EL (cell line): ENCODE data around the gene IQCE.

ENCODE experiments used
- DNase-seq: peaks from one replicate; pipeline ENCODE4 v3.0.0-alpha.2; 2016

The IQCE gene

GRCh38 chr7:2621061-2621828 lies 62.5 kb downstream of the IQCE start:
- peak; percentile 61 for DNase-seq

- DNase-seq: no peak
These were observed 63.3 kb downstream of the IQCE start for GRCh38 chr7:2621948-2622640.

GRCh38 chr7:2622869-2623697 lies 64.3 kb downstream of the IQCE start:
- no peak for DNase-seq

DNA sequence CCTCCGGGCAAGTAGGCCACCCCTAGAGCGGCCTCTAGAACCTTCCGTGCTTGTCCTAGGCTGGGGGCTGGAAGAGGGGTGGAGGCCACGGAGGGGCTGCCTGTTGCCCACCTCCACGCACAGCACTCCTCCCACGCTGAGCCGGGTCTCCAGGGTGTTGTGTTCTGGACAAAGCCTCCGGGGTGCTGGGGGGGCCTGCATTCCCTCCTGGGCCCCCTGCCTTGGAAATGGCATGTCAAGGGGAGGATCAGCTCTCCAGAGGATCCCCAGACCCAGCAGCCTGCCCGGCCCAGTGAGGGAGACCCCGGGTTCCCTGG lies 64.9 kb downstream of the IQCE start:
- DNase-seq: no peak

DNA sequence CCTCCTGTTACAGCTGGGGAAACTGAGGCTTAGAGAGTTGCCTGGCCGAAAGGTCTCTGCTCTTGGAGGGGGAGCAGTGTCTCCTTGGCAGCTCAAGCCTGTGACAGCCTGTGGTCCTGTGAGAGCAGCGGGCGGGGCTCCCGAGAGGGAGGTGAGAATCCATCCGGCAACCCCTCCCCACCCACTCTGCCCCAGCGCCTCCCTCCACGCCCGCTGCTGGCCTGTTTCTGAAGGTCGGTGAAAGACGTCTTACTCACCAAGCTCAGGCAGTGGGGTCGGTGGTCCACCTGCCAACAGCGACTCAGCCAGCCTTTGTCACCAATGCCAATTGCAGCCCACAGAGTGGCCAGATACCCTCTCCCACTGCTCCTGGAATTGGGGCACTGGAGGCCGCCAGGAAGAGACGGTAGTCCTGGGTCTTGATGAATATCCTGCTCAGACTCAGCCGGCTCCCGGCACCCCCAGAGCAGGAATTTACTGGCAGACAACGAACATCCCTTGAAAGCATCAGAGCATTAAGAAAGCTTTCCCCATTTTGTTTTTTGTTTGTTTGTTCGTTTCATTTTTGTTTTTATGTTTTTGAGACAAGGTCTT lies 65.6 kb downstream of the IQCE start:
- no peak for DNase-seq

GRCh38 chr7:2626498-2627117 lies 67.8 kb downstream of the IQCE start:
- no peak for DNase-seq

DNA sequence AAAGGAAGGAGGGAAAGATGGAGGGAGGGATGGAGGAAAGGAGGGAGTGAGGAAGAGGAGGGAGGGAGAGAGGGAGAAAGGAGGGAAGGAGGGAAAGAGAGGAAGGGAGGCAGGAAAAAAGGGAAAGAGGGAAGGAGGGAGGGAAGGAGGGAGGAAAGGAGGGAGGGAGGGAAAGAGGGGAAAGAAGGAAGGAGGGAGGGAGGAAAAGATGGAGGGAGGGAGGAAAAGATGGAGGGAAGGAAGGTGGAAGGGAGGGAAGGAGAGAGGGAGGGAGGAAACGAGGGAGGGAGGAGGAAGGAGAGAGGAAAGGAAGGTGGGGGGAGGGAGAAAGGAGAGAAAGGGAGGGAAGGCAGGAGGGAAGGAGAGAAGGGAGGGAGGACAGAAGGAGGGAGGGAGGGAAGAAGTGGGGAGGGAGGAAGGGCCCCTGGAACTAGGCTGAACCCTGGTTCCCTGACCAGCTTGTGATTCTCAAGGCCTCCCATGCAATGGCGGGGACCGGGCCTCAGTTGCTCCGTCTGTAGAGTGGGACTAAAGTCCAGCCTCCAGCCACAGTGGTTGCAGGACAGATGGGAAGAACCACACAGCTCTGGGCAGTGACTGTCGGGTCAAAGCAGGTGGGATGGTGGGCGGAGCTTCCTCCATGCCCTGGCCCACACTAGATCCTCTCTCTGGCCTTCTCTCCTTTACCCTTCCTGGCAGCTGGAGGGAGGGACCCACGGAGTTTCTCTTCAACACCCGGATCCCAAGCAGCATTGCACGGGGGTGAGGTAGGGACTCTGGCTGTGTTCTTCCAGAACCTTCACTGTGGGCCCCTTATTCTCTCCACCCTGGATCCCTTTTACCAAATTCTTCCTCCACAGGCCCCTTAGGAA lies 68.7 kb downstream of the IQCE start:
- DNase-seq: no peak

- no peak for DNase-seq
These were observed 69.3 kb downstream of the IQCE start for GRCh38 chr7:2628130-2628482.

- no peak for DNase-seq
These were observed 70.1 kb downstream of the IQCE start for GRCh38 chr7:2628891-2629290.

- peak; percentile 30 for DNase-seq
These were observed 71.2 kb downstream of the IQCE start for GRCh38 chr7:2629746-2630681.

DNA sequence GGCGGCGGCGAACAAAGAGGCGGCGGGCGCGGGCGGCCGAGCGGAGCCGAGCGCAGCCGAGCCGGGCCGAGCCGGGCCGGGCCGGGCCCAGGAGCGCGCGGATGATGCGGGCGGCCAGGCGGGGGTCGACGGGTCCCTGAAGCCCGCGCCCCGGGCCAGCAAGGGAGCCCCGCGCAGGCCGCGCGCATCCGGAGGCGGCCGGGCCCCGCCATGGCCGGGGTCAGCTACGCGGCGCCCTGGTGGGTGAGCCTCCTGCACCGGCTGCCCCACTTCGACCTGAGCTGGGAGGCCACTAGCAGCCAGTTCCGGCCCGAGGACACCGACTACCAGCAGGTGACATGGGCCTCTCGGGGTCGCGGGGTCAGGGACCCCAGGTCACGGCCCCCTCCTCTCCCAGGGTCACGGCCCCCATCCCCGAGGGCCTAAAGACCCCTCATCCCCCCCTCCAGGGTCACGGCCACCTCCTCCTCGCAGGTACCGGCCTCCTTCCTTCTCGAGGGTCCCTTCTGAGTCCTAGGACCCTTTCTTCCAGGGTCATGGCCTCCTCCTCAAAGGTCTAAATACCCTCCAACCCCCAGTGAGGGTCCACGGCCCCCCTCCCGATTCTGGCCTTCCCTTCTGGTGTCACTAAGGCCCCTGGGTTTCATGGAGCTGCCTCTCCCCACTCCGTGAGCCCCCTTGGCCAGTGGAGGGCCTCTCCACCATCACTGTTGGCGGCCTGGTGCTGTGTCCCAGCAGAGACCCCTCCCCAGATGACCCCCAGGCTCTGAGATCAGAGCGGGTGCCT lies 73.4 kb downstream of the IQCE start, which contains the start of gene TTYH3:
TTYH3 (plus strand) TSS at position 41 of the 787 bp plus-strand sequence; CDS start at position 211, 170 bp downstream.
- DNase-seq: no peak

DNA sequence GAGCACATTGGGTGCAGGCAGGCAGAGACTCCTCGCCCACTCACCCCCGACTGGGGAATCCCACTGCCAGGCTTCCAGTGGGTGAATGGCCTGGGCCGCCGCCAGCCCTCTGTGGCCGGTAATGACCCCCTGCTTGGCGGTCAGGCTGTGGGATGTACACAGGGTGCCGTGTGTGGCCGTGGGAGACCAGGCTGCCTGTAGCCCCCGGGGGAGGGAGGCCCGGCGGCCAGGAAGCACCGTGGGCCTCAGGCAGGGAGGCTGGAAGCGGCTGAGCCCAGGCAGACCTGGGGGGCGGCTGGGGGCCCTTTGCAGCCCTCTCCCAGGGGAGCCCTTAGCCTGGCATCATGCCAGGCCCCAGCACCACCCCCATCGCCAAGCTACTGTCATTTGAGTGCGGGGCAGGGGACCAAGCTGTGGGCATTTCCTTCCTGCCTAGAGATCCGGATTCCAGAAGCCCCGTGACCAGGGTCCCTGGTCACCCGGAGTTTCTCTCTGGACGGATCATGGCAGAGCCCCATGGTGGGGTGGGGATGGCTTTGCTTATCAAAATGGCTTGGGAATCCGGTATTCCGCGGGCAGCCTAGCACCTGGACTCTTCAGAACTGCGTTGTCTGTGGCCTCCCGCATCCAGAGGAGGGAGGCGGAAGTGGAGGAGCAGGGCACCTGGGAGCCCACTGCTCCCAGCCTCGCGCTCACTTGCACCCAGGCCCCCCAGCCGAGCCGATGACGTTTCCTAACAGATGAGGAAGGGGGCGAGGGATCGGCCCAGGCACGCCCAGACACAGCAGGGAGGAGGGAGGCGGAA lies 74.2 kb downstream of the IQCE start:
- peak; percentile 81 for DNase-seq

- DNase-seq: peak; percentile 91
These were observed 74.9 kb downstream of the IQCE start for GRCh38 chr7:2633538-2634266.

- DNase-seq: no peak
These were observed 75.7 kb downstream of the IQCE start for GRCh38 chr7:2634267-2635145.

GRCh38 chr7:2635148-2635668 lies 76.4 kb downstream of the IQCE start:
- no peak for DNase-seq

- peak; percentile 76 for DNase-seq
These were observed 77.3 kb downstream of the IQCE start for GRCh38 chr7:2635810-2636701.
